T-helper 17 cell (primary cell): ENCODE results near the gene GLB1L2. TPM values are rescaled to one million over a fixed set of nuclear protein-coding genes. Genes with fewer than 3 reads are reported as not detected.
"Not testable (repeated sequence)": the region's sequence is repeated elsewhere in the genome, so short reads cannot be mapped to it uniquely, and the experiment has no call there.

ENCODE experiments used
- ATAC-seq: fragments of 150-1000 bp; cut with Tn5 transposase; 2 replicates; pipeline ENCODE4 v1.10.0; 2021; ENCODE audit warnings: mild to moderate bottlenecking, moderate library complexity
- DNase-seq, 3 donors: peaks; one replicate each; pipeline versions ENCODE4 v3.0.0 to v3.0.0-alpha.2; 2020 to 2021
- H3K9me3 ChIP-seq: one replicate; pipeline ENCODE4 v1.7.0; 2013; ENCODE audit warnings: low read length, mild to moderate bottlenecking; ENCODE audit not compliant: control insufficient read depth, poor library complexity, severe bottlenecking
- H3K27ac Mint-ChIP-seq: one replicate; pipeline ENCODE4 v1.8.0; 2022; ENCODE audit warnings: mild to moderate bottlenecking, moderate library complexity, mixed read lengths
- H3K27me3 Mint-ChIP-seq: one replicate; pipeline ENCODE4 v1.8.0; 2022; ENCODE audit warnings: mixed read lengths
- H3K36me3 Mint-ChIP-seq: one replicate; pipeline ENCODE4 v1.8.0; 2022; ENCODE audit warnings: low read depth, mixed read lengths
- H3K4me1 Mint-ChIP-seq: one replicate; pipeline ENCODE4 v1.8.0; 2022; ENCODE audit warnings: mild to moderate bottlenecking, mixed read lengths
- H3K4me3 Mint-ChIP-seq: one replicate; pipeline ENCODE4 v1.8.0; 2022; ENCODE audit warnings: mild to moderate bottlenecking, moderate library complexity, mixed read lengths
- total RNA-seq, 4 donors: library from RNA in 2 of 4; stranded (reverse) in 2 of 4; gene quantifications; one replicate each; pipeline ENCODE4 v1.2.3 and lab custom pipeline; 2022 to 2026

Gene GLB1L2
- under 1 TPM; 0.37 to 0.73 TPM for total RNA-seq
- 3.2 to 5.2 reads per million in 2 donors for total RNA-seq (lab: John Stamatoyannopoulos, UW)

- Mint-ChIP-seq H3K4me3 (peak within 1 kb of the TSS; percentile 89), H3K27ac (peak within 1 kb of the TSS; percentile 16), H3K36me3 (no peaks in the 10 kb centered on the region), H3K27me3 (peaks cover 30% of the 10 kb centered on the region), H3K4me1 (peaks cover 11% of the 10 kb centered on the region)
- DNase-seq (peak; percentile 70 to 81 (median 79)), ATAC-seq (peak; percentile 96)
- no peaks in the 10 kb centered on the region for H3K9me3 ChIP-seq
These were observed at the start of gene GLB1L2 for GRCh38 chr11:134331354-134332188. Gene GLB1L2, plus strand, starts transcription at chr11:134331988. Its CDS starts 74 bp downstream, at chr11:134332062.

GRCh38 chr11:134282121-134283045, 49.4 kb upstream of the GLB1L2 start:
- no peaks in the 10 kb centered on the region for H3K9me3 ChIP-seq
- no peak overlapping the region for H3K4me3 Mint-ChIP-seq
- H3K27ac Mint-ChIP-seq: no peak overlapping the region
- DNase-seq (no peak), ATAC-seq (no peak)
- peaks cover 4% of the 10 kb centered on the region for H3K4me1 Mint-ChIP-seq
- no peaks in the 10 kb centered on the region for H3K27me3 Mint-ChIP-seq
- H3K36me3 Mint-ChIP-seq: no peaks in the 10 kb centered on the region

GRCh38 chr11:134283461-134284230, 48.1 kb upstream of the GLB1L2 start:
- no peaks in the 10 kb centered on the region for H3K9me3 ChIP-seq
- ATAC-seq (no peak), DNase-seq (no peak)
- H3K27me3 Mint-ChIP-seq: no peaks in the 10 kb centered on the region
- H3K36me3 Mint-ChIP-seq: no peaks in the 10 kb centered on the region
- H3K27ac Mint-ChIP-seq: no peak overlapping the region
- no peak overlapping the region for H3K4me3 Mint-ChIP-seq
- peaks cover 4% of the 10 kb centered on the region for H3K4me1 Mint-ChIP-seq

GRCh38 chr11:134284349-134284748, 47.4 kb upstream of the GLB1L2 start:
- not testable (repeated sequence) for H3K9me3 ChIP-seq, ATAC-seq, H3K36me3 Mint-ChIP-seq, H3K4me1 Mint-ChIP-seq, DNase-seq, H3K27ac Mint-ChIP-seq, H3K27me3 Mint-ChIP-seq, H3K4me3 Mint-ChIP-seq

- Mint-ChIP-seq H3K4me3 (no peak overlapping the region), H3K27ac (no peak overlapping the region), H3K27me3 (no peaks in the 10 kb centered on the region), H3K36me3 (no peaks in the 10 kb centered on the region), H3K4me1 (peaks cover 2% of the 10 kb centered on the region)
- DNase-seq (no peak), ATAC-seq (no peak)
- no peaks in the 10 kb centered on the region for H3K9me3 ChIP-seq
These were observed 44.2 kb upstream of the GLB1L2 start for GRCh38 chr11:134287561-134287960.

- no peak overlapping the region for H3K4me3 Mint-ChIP-seq
- H3K4me1 Mint-ChIP-seq: peaks cover 2% of the 10 kb centered on the region
- H3K27me3 Mint-ChIP-seq: no peaks in the 10 kb centered on the region
- ATAC-seq (no peak), DNase-seq (no peak)
- H3K36me3 Mint-ChIP-seq: no peaks in the 10 kb centered on the region
- H3K27ac Mint-ChIP-seq: no peak overlapping the region
- no peaks in the 10 kb centered on the region for H3K9me3 ChIP-seq
These were observed 43.3 kb upstream of the GLB1L2 start for GRCh38 chr11:134288486-134288885.

- H3K4me3 Mint-ChIP-seq: no peak overlapping the region
These were observed 42.6 kb upstream of the GLB1L2 start for GRCh38 chr11:134289167-134289566.

GRCh38 chr11:134289789-134290188, 42.0 kb upstream of the GLB1L2 start:
- Mint-ChIP-seq H3K36me3 (no peaks in the 10 kb centered on the region), H3K27ac (no peak overlapping the region), H3K4me1 (peaks cover 7% of the 10 kb centered on the region), H3K27me3 (no peaks in the 10 kb centered on the region), H3K4me3 (no peak overlapping the region)
- ATAC-seq (no peak), DNase-seq (no peak)
- H3K9me3 ChIP-seq: no peaks in the 10 kb centered on the region

More at GRCh38 chr11:134289167-134289566, 42.6 kb upstream of the GLB1L2 start:
- H3K36me3 Mint-ChIP-seq: no peaks in the 10 kb centered on the region
- H3K4me1 Mint-ChIP-seq: peaks cover 2% of the 10 kb centered on the region
- DNase-seq (no peak), ATAC-seq (no peak)
- H3K9me3 ChIP-seq: no peaks in the 10 kb centered on the region
- H3K27me3 Mint-ChIP-seq: no peaks in the 10 kb centered on the region
- H3K27ac Mint-ChIP-seq: no peak overlapping the region

- no peaks in the 10 kb centered on the region for H3K9me3 ChIP-seq
- peaks cover 7% of the 10 kb centered on the region for H3K4me1 Mint-ChIP-seq
- no peaks in the 10 kb centered on the region for H3K27me3 Mint-ChIP-seq
- H3K4me3 Mint-ChIP-seq: no peak overlapping the region
- H3K27ac Mint-ChIP-seq: no peak overlapping the region
- no peaks in the 10 kb centered on the region for H3K36me3 Mint-ChIP-seq
- DNase-seq (no peak), ATAC-seq (no peak)
These were observed 41.1 kb upstream of the GLB1L2 start for GRCh38 chr11:134290646-134291045.

GRCh38 chr11:134291196-134291595, 40.6 kb upstream of the GLB1L2 start:
- Mint-ChIP-seq H3K36me3 (no peaks in the 10 kb centered on the region), H3K4me1 (peaks cover 7% of the 10 kb centered on the region), H3K4me3 (no peak overlapping the region), H3K27me3 (no peaks in the 10 kb centered on the region), H3K27ac (no peak overlapping the region)
- ATAC-seq (no peak), DNase-seq (no peak)
- H3K9me3 ChIP-seq: no peaks in the 10 kb centered on the region

- H3K27ac Mint-ChIP-seq: no peak overlapping the region
- no peaks in the 10 kb centered on the region for H3K9me3 ChIP-seq
- DNase-seq: no peak
- H3K36me3 Mint-ChIP-seq: no peaks in the 10 kb centered on the region
- H3K4me3 Mint-ChIP-seq: no peak overlapping the region
- H3K27me3 Mint-ChIP-seq: no peaks in the 10 kb centered on the region
- no peak for ATAC-seq
- H3K4me1 Mint-ChIP-seq: peaks cover 7% of the 10 kb centered on the region
These were observed 39.1 kb upstream of the GLB1L2 start for GRCh38 chr11:134292661-134293060.

- ATAC-seq (no peak), DNase-seq (no peak)
- H3K9me3 ChIP-seq: no peaks in the 10 kb centered on the region
- Mint-ChIP-seq H3K27me3 (no peaks in the 10 kb centered on the region), H3K4me3 (no peak overlapping the region), H3K4me1 (peaks cover 7% of the 10 kb centered on the region), H3K36me3 (no peaks in the 10 kb centered on the region), H3K27ac (peak overlapping the region; percentile 60)
These were observed 38.4 kb upstream of the GLB1L2 start for GRCh38 chr11:134293119-134294113.
